ENCODE data around the gene C18orf32.
"Not testable (repeated sequence)": the region's sequence is repeated elsewhere in the genome, so short reads cannot be mapped to it uniquely, and the experiment has no call there.

Gene C18orf32

DNA sequence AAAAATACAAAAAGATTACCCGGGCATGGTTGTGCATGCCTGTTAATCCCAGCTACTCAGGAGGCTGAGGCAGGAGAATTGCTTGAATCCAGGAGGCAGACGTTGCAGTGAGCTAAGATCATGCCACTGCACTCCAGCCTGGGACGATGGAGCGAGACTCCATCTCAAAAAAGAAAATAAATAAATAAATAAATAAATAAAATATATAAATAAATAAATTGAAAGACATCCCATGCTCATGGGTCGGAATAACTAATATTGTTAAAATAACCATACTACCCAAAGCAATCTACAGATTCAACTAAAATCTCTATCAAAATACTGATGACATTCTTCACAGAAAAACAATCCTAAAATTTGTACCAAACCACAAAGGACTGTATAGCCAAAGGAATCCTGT is 19.4 kb upstream of the C18orf32 start:
- DNase-seq (ENCODE audit: extremely low spot score, insufficient read length, low read depth); FAIRE-seq: not testable (repeated sequence)

DNA sequence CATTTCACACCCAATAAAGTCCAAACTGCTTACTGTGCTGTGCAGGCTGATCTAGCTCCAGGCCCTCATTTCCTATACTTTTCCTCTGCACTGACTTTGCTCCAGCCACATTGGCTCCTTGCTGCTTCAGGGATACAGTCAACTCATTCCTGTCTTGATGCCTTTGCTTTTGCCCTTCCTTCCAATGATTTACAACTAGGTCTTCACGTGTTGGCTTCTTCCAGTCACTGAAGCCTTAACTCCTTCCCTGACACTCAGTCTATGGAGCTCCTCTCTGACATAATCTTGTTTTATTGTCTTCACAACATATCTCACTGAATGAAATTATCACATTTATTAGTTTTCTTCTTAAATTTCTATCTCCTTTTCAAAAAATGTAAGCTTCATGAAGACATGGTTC is 16.9 kb upstream of the C18orf32 start:
- no peak for DNase-seq (ENCODE audit: extremely low spot score, insufficient read length, low read depth)
- no peak for FAIRE-seq

DNA sequence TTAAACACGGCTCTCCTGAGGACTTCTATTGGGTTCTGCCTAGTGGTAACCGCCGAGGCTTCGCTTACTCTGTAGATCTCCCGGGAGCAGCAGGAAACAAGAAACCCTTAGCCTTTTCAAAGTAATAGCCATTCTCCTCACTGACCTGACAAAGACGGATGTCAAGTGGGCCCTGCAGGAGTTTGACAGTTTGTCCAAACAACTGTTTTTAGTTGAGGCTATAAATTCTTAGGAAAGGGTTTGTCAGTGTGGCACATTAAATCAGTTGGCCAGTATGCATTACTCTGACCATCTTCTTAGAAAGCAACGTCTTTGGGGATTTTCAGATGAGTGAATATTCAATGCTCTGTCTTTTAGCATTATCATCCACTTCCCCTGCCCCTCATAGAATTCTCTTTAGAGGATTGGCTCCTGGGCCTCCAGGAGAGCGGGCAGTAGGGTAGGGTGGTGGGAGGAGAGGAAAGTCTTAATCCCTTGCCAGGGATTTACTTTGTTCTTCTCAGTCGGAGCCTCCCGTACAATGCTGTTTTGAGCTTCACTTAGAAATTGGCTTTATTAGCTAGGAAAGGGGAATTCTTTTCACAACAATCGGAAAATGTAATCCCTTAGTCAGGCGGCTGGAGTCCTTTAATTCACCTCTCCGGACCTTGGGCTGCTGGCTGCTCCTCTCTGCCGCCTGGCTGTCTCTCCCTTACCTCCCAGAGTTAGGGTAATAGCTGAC is 13.3 kb upstream of the C18orf32 start:
- DNase-seq (ENCODE audit: extremely low spot score, insufficient read length, low read depth): no peak
- FAIRE-seq: no peak

DNA sequence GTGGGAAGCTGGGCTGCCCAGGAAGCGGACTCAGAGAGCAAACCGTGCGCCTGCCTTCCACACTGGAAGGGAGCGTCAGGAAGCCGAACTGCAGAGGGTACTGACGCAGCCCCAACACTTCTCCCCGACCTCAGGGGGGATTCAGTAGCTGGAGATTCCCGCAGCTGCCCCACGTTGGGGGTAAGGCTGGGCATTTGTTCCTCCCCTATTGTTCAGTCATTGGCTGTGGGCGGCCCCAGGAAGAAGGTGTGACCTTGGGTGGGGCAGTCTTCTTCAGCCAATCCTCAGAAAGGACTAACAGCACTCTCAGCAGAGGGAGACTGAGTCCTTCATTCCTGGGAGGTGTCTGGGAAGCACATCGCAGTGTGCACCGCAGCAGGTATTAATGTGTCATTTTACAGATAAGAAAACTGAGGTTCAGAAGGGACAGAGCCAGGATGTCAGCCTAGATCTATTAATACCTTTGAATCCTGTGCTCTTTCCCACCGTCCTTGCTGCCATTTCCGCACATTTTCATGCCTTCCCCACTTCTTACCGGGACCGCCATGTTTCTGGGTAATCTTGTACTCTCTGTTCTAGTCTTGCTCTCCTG is 12.1 kb upstream of the C18orf32 start:
- DNase-seq (ENCODE audit: extremely low spot score, insufficient read length, low read depth) (no peak), FAIRE-seq (no peak)

DNA sequence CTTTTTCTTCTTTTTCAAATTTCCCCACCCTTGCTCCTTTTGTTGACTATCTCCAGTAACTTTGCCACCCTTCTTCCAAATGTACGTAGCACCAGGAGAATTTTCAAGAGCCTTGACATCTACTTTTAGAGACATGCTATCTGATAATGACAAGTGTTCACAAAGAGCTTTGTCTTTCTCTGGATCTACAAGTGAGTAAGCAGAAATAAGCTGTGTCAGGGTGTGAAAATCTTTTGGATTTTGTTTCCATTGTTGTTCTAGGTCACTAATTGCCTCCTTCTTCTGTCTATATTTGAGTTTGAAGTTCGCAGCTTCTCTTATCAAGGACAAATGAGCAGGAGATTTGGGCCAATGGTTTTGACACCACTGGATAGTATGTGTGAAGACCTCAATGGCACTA is 8.4 kb upstream of the C18orf32 start:
- FAIRE-seq: no peak
- no peak for DNase-seq (ENCODE audit: extremely low spot score, insufficient read length, low read depth)

DNA sequence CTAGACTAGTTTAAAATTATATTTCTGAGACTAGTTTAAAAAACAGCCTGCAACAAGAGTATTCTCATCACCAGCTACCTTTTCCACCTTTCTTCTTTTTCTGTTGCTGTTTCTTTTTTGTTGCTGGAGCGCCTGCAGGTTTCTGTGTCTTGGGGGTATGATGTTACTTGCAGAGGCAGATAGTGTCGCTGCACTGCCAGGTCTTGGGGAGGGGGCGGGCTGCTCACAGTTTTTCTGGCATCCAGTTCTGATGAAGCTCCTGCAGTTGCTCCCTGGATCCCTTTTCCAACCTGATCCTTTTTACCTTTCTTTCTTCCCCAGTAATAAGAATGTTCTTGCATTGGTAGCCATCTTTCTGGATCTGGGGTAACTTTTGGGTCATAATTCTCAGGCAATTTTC is 8.0 kb upstream of the C18orf32 start:
- no peak for DNase-seq (ENCODE audit: extremely low spot score, insufficient read length, low read depth)
- FAIRE-seq: no peak

DNA sequence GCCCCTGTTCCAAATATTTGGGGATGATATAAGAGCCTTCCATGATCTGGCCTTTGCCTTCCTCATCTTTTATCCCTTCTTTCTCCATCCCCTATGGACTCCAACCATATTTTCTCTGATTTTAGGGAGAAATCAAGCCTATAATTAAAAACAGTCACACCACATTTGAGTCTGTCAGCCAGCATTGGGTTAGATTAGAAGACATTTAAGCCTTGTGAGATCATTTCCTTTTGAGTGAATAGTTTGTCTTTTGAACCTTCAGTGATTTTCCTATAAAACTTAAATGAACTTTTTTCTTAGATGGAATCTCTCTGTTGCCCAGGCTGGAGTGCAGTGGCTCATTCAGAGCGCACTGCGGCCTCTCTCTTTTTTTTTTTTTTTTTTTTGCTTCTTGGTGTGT is 7.6 kb upstream of the C18orf32 start:
- no peak for DNase-seq (ENCODE audit: extremely low spot score, insufficient read length, low read depth)
- FAIRE-seq: no peak

DNA sequence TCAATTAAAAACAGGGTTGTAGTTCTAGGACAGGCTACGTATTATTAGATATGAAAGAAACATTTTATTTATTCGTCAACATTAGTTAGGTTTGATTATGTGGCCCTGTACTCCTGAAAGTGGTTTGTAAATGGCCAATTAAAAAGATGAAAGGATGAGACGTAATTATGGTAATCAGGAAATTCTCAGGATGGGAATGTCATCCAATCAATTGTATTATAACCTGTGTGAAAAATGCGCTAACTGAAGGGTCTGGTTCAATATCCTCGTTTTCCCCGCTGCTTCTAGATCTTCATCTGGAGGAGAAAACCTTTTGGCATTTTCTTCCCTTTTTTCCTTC is 5.6 kb upstream of the C18orf32 start:
- FAIRE-seq (no peak), DNase-seq (ENCODE audit: extremely low spot score, insufficient read length, low read depth) (no peak)

DNA sequence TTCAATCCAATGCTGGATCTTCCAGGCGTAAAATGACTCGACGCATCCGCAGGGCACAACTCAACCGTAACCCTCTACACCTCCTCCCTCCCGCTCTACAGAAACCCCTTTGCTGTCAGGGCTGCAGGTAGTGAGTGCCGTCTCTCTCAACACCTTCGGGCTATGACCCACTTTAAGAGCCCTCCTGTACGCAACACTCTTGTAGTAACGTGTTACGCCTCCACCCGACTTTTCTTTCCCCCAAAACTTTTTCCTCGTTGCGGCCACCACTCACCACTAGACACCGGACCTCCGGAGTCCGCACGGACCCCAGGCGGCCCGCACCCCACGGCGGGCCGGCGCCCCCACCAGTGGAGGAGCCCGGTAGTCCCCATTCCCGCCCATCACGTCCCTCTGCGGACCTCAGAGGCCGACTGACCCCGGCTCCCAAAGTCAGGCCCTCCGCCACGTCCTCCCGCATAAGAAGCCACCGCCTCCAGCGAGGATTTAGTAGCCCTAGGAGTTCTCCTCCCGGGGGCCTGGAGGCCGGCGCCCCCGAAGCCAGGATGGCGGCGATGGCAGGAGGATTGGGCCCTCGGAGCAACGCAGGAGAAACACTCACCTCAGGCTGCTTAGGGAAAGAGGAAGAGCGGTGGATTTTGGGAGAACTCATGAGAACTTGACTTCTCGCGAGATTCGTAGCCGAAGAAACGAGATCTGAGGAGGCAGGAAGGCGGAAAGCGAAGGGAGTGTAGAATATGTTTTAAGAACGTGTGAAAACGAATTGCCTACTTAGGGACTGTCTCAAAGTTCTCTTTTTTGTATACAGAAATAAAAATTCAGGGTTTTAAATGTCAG is 5.0 kb upstream of the C18orf32 start, which contains the start of gene RPL17:
Gene RPL17, minus strand, starts transcription at position 609 of the 837 bp plus-strand sequence.
- FAIRE-seq (peak; percentile 98), DNase-seq (ENCODE audit: extremely low spot score, insufficient read length, low read depth) (peak; percentile 89)

DNA sequence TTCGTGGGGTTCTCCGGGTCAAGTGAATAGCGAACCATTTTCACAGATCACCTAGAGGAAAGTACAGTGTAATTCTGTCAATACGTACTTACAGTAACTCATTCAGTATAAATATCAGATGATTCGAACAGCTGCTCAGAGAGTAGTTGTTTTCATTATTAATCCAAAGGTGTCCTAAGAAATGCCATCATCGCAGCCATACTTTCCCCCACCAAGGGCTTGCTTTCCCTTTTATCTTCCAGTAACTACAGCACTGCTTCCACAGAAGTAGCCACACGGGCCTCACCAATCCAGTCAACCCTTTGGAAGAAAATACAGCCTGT is 4.5 kb upstream of the C18orf32 start:
- DNase-seq (ENCODE audit: extremely low spot score, insufficient read length, low read depth): no peak
- no peak for FAIRE-seq

DNA sequence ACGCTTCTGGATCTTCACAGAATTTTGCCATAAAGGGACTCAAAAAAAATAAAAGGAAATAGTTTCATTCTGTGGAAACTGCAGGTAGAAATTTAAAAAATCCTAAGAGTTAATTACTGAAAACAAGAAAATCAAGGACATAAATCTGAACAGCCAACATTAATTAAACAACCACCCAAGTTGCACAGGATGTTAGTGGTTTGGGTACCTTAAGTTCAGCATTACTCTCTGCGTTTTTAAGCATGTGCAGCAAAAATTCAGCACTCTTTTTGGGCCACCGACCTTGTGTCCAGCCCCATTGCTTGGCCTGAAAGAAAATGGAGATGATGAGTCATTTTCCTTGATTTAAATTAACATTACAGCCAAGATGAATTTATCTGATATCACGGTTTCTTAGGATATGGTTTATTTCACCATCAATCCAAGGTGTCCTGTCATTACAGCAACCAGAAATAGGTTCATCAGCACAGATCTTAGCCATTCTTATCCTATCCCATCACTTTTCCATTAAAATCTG is 3.3 kb upstream of the C18orf32 start:
- DNase-seq (ENCODE audit: extremely low spot score, insufficient read length, low read depth): no peak
- no peak for FAIRE-seq

DNA sequence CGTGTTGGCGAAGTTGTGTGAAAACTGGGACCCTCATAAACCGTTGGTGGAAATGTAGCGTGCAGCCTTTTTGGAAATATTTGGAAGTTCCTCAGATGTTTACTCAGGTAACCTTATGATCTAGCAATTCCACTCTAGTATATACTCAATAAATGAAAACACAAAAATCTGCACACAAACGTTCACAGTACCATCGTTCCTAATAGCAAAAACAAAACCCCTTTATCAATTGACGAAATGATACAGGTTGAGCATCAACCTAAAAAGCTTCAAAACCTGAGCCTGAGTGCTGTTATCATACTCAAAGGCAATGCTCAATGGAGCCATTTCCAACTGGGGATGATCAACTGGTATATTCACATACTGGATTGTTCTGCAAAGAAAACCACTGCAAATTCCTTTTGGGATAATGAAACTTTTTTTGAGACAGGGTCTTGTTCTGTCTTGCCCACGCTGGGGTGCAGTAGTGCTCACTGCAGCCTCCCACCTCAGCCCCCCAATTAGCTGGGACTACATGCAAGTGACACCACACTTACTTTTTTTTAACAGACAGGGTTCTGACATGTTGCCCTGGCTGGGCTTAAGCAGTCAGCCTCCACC is 777 bp upstream of the C18orf32 start:
- FAIRE-seq (no peak), DNase-seq (ENCODE audit: extremely low spot score, insufficient read length, low read depth) (no peak)

DNA sequence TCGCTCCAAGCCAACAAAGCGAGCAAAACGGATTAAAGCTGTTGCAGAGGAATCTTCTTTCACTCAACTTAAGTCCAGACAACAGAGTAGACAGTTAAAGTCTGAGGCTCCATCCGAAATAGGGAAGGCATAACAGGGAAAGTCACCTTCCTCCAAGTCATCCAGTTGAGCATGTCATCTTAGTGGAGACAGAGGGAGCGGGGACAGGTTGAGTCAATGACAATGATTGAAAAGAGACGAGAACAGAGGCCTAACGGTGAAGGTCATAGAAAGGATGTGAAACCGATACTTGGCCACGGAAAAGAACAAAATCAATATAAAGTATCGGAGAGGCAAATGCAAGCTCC is 455 bp downstream of the C18orf32 start:
- no peak for DNase-seq (ENCODE audit: extremely low spot score, insufficient read length, low read depth)
- FAIRE-seq: no peak

DNA sequence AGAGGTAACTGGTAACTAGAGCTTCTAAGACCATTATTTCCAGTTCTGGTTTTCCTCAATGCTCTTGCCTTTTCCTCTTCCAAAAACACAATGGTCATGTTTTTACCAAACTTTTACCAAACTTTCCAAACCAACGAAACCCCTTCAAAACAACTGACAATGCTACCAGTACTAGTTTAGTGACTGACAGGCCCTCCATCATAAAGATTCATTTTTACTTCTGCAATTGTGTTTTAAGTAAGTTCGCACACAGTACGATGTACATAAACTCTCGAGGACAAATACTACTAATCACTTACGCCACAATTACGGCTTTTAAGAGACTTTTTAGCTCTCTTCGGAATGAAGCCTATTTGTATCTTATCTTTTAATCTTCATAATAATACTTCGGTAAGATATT is 900 bp downstream of the C18orf32 start:
- no peak for DNase-seq (ENCODE audit: extremely low spot score, insufficient read length, low read depth)
- no peak for FAIRE-seq

DNA sequence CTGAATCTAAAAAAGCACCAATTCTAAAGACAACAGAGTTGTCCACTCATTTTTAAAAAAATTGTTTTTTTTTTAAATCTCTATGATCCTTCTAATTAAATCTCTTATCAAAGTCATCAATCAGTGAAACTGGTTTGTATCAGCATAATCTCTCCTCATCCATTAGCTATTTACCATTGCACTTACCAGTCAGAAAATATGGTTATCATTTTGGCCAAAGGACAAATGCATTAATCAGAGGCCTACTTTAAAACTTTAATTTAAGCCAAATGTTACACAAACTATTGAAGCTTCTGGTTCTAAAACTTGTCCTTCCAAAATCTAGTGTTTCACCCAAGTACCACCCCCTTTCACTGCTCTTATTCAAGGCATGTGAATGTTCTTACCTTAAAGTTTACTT is 3.8 kb downstream of the C18orf32 start:
- DNase-seq (ENCODE audit: extremely low spot score, insufficient read length, low read depth) (no peak), FAIRE-seq (no peak)

DNA sequence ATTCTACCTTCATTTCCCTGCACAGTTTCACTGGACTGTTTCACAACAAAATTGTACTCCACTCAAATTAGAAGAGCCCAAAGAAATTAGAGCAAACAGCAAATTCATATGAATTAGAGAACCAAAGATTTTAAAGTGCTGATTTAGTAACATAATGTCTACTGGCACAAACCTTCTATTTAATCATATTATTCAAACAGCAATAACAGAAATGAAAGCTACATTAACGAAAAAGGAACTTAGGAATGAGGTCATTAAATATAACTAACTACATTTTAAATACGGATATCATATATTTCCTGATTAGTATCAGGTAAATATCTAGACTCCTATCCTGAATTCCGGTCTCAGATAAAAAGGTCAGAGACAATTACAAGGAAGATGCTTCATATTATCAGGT is 5.1 kb downstream of the C18orf32 start:
- DNase-seq (ENCODE audit: extremely low spot score, insufficient read length, low read depth): no peak
- no peak for FAIRE-seq

DNA sequence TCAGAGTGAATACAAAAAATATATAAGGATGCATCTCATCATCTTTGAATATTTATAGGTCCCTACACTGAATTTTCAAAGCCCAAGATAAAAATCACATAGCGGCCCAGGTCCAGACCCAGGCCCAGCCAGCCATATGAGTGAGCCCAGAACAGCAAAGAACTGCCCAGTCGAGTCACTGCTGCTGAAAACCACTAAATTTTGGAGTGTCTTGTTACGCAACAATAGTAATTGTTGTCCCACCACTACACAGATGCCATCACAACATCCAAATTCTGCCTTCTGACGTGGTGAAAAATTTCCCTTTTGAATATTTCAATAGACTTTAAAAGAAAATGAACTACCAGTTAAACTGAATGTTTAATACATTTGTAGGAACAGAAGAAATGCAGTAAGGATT is 5.7 kb downstream of the C18orf32 start:
- DNase-seq (ENCODE audit: extremely low spot score, insufficient read length, low read depth) (no peak), FAIRE-seq (no peak)

DNA sequence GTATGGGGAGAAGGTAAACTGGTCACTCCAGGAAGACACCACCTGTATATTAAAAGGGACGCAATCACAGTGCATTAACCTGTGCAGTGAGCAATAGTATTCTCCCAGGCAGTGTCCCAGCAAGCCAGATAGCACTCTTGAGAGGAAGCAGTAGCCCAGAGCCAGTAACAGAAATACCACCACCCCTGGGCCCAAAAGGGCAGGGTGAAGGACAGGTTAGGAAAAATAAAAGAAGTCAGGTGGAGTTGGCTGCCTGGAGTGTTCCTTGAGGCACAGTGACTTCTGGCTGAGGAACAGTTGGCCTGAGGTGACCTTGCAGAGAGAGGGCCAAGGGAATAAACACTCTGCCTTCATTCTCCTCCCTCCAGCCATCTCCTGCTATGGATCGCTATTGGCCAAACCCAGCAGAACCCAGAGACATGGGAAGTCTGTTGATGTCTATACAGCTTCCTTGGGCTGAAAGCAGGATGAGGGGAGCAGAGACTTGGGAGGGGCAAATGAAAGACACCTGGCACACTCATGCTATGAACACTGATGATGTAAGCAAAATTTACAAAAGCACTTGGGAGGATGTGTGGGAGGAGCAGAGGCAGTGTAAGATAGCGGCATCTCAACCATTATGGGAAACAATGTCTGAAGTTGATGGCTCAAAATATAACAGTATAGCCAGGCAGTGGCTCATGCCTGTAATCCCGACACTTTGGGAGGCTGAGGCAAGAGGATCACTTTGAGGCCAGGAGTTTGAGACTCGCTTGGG is 7.5 kb downstream of the C18orf32 start:
- DNase-seq (ENCODE audit: extremely low spot score, insufficient read length, low read depth) (no peak), FAIRE-seq (no peak)

DNA sequence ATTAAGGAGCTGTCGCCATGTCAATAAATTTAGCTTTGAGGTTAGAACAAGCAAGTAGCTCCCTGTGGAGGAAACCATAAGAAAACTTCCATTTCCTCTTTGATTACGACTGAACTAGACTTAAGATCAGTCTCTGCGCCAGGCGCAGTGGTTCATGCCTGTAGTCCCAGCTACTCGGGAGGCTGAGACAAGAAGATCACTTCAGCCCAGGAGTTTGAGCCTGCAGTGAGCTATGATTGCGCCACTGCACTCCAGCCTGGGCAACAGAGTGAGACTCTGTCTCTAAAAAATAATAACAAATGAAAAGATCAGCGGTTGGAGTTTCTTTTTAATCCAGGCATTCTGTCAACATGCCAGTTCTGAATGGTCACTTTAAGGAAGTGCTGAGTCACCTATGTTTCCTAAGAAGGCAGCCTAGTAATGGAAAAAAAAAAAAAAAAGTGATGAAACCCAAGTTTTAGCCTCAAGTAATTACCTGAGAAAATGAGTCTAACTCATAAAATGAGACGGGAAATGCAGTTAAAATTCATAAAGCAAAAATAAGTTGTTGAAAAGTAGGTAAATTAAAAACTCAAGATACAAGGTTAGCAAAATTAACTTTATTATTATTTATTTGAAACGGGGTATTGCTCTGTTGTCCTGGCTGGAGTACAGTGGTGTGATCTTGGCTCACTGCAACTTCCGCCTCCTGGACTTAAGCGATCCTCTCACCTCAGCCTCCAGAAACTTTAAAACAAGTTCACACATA is 10.2 kb downstream of the C18orf32 start:
- DNase-seq (ENCODE audit: extremely low spot score, insufficient read length, low read depth): no peak

More for the DNA sequence above, 10.2 kb downstream of the C18orf32 start:
- peak; percentile 71 for FAIRE-seq

Measured in GM18507 (cell line).